LNCAP (cell line): ENCODE results near the gene MMP2.

Source experiments
- CTCF ChIP-seq: fragments of 450-650 bp; IDR thresholded peaks from 2 replicates; pipeline ENCODE4 v1.5.1; 2017; ENCODE audit warnings: mild to moderate bottlenecking

Gene MMP2

DNA sequence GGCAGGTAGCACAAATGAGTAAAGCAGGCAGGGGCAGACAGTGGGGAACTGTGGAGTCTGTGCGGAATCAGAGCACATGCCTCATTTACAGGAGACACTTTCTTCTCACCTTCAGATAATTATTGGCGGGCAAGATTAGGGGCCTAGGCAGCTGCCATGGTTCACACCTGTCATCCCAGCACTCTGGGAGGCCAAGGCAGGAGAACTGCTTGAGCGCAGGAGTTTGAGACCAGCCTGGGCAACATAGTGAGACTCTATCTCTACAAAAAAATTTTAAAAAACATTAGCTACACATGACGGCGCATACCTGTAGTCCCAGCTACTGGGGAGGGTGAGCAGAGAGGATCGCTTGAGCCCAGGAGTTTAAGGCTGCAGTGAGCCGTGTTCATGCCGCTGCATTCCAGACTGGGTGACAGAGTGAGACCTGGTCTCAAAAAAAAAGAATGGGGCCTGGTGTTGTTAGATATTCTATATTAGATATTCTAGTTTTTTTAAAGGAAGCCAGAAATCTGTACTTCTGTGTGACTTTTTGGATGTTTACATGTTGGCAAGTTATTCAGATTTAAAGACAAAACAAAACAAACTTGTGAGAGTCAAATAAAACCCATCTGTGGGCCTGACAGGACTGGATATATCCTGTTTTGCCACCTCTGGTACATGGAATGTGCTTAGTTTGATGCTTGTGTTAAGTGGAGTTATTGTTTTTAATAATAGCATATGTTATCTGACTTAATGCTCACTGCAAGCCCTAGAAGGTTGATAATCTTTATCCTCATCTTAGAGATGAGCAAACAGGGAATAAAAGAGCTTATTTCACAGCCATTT is 24.9 kb downstream of the MMP2 start:
- no peak for TF ChIP-seq CTCF

GRCh38 chr16:55505333-55506015 is 26.5 kb downstream of the MMP2 start:
- no peak for TF ChIP-seq CTCF

GRCh38 chr16:55506083-55506482 is 27.1 kb downstream of the MMP2 start:
- no peak for TF ChIP-seq CTCF

DNA sequence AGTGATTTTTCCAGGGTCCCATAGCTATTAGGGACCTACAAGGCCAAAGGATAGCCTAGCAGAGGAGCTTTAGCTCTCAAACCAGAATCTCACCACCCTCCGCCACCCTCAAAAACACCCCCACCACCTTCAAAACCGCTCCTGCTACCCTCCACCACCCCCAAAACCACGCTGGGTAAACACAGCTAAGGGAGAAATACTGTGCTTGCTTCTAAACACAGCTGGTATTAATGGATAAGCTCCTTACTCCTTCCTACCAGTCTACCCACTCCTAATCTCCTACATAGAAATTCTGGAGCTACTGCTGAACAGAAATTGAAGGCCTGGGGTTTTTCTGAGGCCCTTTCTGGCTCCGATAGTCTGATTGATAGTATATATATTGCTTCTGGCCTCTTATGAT is 27.7 kb downstream of the MMP2 start:
- no peak for TF ChIP-seq CTCF

DNA sequence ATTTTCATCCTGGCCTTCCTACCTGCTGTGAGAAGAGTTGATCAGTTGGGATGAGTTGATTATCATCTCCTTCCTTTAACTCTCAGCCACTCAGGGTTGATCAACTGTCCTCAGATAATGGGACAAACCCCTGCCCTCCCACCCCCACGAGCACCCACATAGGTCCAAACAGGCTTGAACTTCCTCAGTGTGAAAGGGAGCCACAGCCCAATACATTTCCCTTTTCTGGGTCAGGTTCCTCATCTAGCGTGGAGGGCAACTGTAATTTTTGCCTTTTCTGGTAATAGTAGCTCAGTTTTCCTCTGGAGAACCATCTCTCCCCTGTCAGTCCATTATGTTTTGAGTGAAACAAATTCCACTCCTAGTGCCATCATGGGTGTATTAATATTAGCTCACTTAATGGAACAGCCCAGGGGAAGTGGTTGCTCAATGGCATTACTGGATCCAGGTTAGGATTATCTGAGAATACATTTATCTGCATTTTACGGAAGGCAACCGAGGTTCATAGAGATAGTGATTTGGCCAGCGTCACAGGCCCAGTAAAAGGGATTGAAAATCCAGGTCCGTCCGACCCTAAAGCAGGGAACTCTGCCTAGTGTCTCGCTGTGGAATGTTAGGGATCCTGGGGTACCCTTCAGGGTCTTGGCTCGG is 29.4 kb downstream of the MMP2 start:
- TF ChIP-seq CTCF = no peak

GRCh38 chr16:55508941-55509931 is 30.2 kb downstream of the MMP2 start, which contains the start of gene LPCAT2:
LPCAT2 (plus strand) TSS chr16:55509072; CDS start chr16:55509182, 110 bp downstream.
- TF ChIP-seq CTCF = no peak
